ENCODE data around the gene HOXA1.

DNA sequence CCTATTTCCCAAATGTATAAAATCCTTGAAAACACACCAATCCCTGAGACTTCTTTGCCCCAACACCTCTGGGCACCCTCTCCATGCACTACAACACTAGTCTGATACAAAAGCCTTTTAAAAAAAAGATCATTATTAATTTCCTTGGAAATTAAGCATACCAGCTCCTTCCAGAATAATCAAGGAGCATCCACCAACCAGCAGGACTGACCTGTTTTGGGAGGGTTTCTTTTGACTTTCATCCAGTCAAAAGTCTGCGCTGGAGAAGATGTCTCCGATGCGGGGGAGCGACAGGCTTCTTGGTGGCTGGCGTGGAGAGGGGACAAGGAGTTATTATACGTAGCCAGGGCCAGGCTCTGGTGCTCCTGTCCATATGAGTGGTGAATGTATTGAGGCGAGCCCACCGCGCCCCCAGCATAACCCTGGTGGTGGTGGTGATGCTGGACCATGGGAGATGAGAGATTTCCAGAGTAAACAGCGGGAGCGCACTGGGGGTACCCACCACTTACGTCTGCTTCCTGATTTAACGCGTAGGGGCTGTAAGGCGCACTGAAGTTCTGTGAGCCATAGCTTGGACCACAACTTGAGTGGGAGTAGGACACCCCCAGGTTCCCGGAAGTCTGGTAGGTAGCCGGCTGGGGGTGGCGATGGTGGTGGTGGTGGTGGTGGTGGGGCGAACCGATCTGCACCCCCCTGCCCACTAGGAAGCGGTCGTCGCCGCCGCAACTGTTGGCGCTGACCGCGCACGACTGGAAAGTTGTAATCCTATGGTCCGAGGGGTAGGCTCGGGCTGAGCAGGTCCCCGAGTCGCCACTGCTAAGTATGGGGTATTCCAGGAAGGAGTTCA lies 527 bp downstream of the HOXA1 start:
- no peak for TF ChIP-seq CTCF (IDR thresholded peaks at IDR 0.05)
- no peak for TF ChIP-seq POLR2A (IDR thresholded peaks at IDR 0.05)

Measured in thyroid gland (tissue), 4 donors.